CD14-positive monocyte (primary cell): ENCODE data around the gene CREB3L1. TPM values are rescaled to one million over a fixed set of nuclear protein-coding genes. Genes with fewer than 3 reads are reported as not detected.

Experiments used
- DNase-seq, 3 donors: peaks; one replicate each; pipeline ENCODE4 v3.0.0-alpha.2; 2011 to 2022
- H2AFZ ChIP-seq: 2 replicates; pipeline ENCODE4 v1.6.0; 2012; ENCODE audit warnings: mild to moderate bottlenecking, low read depth, low read length, inconsistent platforms; ENCODE audit not compliant: insufficient read depth, poor library complexity, severe bottlenecking
- H3K27ac ChIP-seq, 2 donors: 1 replicate in 1 of 2; 2 replicates in 1 of 2; pipeline ENCODE4 v1.5.1; 2012 to 2013; ENCODE audit warnings: low read length in 2 of 2, control low read depth in 1 of 2, inconsistent platforms in 1 of 2, low read depth in 1 of 2, mild to moderate bottlenecking in 1 of 2
- H3K27me3 ChIP-seq, 2 donors: one replicate each; pipeline versions ENCODE4 v1.6.0 to v1.6.1; 2011 to 2013; ENCODE audit warnings: low read length in 2 of 2; ENCODE audit not compliant: control insufficient read depth in 2 of 2, insufficient read depth in 2 of 2
- H3K36me3 ChIP-seq, 2 donors: replicated peaks in 1 of 2; 1 replicate in 1 of 2; 2 replicates in 1 of 2; pipeline versions ENCODE4 v1.5.1 to v1.6.1; 2012 to 2013; ENCODE audit warnings: low read length in 2 of 2, control low read depth in 1 of 2, inconsistent platforms in 1 of 2, mild to moderate bottlenecking in 1 of 2; ENCODE audit not compliant: insufficient read depth in 2 of 2, control insufficient read depth in 1 of 2
- H3K4me1 ChIP-seq, 2 donors: 1 replicate in 1 of 2; 2 replicates in 1 of 2; pipeline versions ENCODE4 v1.5.1 to v1.6.1; 2012 to 2013; ENCODE audit warnings: low read length in 2 of 2, control low read depth in 1 of 2, inconsistent platforms in 1 of 2, mild to moderate bottlenecking in 1 of 2, moderate library complexity in 1 of 2; ENCODE audit not compliant: insufficient read depth in 2 of 2, control insufficient read depth in 1 of 2
- H3K4me2 ChIP-seq: replicated peaks from 2 replicates; pipeline ENCODE3; 2012; ENCODE audit warnings: low read length, moderate library complexity, mild to moderate bottlenecking; ENCODE audit not compliant: poor library complexity, severe bottlenecking; ENCODE audit errors: extremely low read depth
- H3K4me3 ChIP-seq, 3 experiments: fragments of 200-600 bp in 1 of 3; sonication (generic) in 1 of 3; replicated peaks in 1 of 3; 1 replicate in 2 of 3; 2 replicates in 1 of 3; pipeline ENCODE4 v1.5.1; 2011 to 2013; ENCODE audit warnings: low read length in 3 of 3, mild to moderate bottlenecking in 3 of 3, control low read depth in 2 of 3, low read depth in 2 of 3, inconsistent platforms in 1 of 3, moderate library complexity in 1 of 3
- H3K79me2 ChIP-seq: 2 replicates; pipeline ENCODE4 v1.6.0; 2012; ENCODE audit warnings: mild to moderate bottlenecking, control low read depth, inconsistent platforms, low read length, moderate library complexity; ENCODE audit not compliant: insufficient read depth
- H3K9ac ChIP-seq: 2 replicates; pipeline ENCODE4 v1.6.0; 2017; ENCODE audit warnings: low read length, mild to moderate bottlenecking; ENCODE audit not compliant: insufficient read depth, poor library complexity, severe bottlenecking
- H3K9me3 ChIP-seq, 2 donors: replicated peaks in 1 of 2; 1 replicate in 1 of 2; 2 replicates in 1 of 2; pipeline versions ENCODE4 v1.5.1 to v1.6.1; 2012 to 2013; ENCODE audit warnings: low read length in 2 of 2, control low read depth in 1 of 2; ENCODE audit not compliant: control insufficient read depth in 1 of 2, insufficient read depth in 1 of 2
- H4K20me1 ChIP-seq: 2 replicates; pipeline ENCODE4 v1.6.0; 2012; ENCODE audit warnings: mild to moderate bottlenecking, low read length, control low read depth, moderate library complexity; ENCODE audit not compliant: insufficient read depth
- H3K27ac Mint-ChIP-seq, 7 donors: one replicate each; pipeline ENCODE4 v1.8.0; 2020; ENCODE audit warnings: mild to moderate bottlenecking in 7 of 7, mixed read lengths in 7 of 7, moderate library complexity in 6 of 7, inconsistent platforms in 2 of 7
- H3K27me3 Mint-ChIP-seq, 3 donors: one replicate each; pipeline ENCODE4 v1.8.0; 2021 to 2022; ENCODE audit warnings: low read depth in 3 of 3, mild to moderate bottlenecking in 3 of 3, mixed read lengths in 3 of 3, moderate library complexity in 3 of 3, inconsistent platforms in 1 of 3
- H3K36me3 Mint-ChIP-seq, 2 donors: one replicate each; pipeline ENCODE4 v1.8.0; 2020; ENCODE audit warnings: mixed read lengths in 2 of 2, inconsistent platforms in 1 of 2, mild to moderate bottlenecking in 1 of 2
- H3K4me1 Mint-ChIP-seq: one replicate; pipeline ENCODE4 v1.8.0; 2020; ENCODE audit warnings: mild to moderate bottlenecking, mixed read lengths
- H3K4me3 Mint-ChIP-seq, 2 donors: one replicate each; pipeline ENCODE4 v1.8.0; 2020; ENCODE audit warnings: mild to moderate bottlenecking in 2 of 2, mixed read lengths in 2 of 2, moderate library complexity in 1 of 2
- H3K9me3 Mint-ChIP-seq, 7 donors: one replicate each; pipeline ENCODE4 v1.8.0; 2020 to 2022; ENCODE audit warnings: mixed read lengths in 7 of 7, mild to moderate bottlenecking in 6 of 7, moderate library complexity in 6 of 7, inconsistent platforms in 2 of 7
- CTCF ChIP-seq: fragments of 200-600 bp; IDR thresholded peaks from one replicate; pipeline ENCODE4 v1.8.0; 2022; ENCODE audit warnings: antibody characterized with exemption, mild to moderate bottlenecking
- WGBS: methylation state at CpG from one replicate; pipeline ENCODE4 v1.1.5; 2013; ENCODE audit warnings: missing lambda C conversion rate; ENCODE audit not compliant: insufficient coverage; 5-methylcytosine and 5-hydroxymethylcytosine counted together
- intact Hi-C, 2 donors: fragments of 100-400 bp; cut with micrococcal nuclease; formaldehyde crosslinking; loops; one replicate each; pipeline versions ENCODE4 v1.15.0 to v1.15.1; 2023
- polyA plus RNA-seq, 3 donors: library from polyadenylated mRNA; depleted of rRNA in 1 of 3; unstranded in 2 of 3; stranded (reverse) in 1 of 3; fragments of 300-500 nt in 2 of 3; fragments of >200 nt in 1 of 3; fragmentation: Illumina TruSeq in 2 of 3; gene quantifications; 1 replicate in 2 of 3; 2 replicates in 1 of 3; pipeline ENCODE4 v1.2.3, GENCODE V29; 2012 to 2021

Gene CREB3L1
- polyA plus RNA-seq, 3 donors, result not detected

- Histone ChIP-seq H3K79me2 (no peaks in the 10 kb centered on the region), H3K9ac (no peak overlapping the region), H3K9me3 (peaks cover 0 to 7% of the 10 kb centered on the region in 2 donors), H3K27ac (no peak overlapping the region), H3K4me1 (peaks cover 81 to 88% of the 10 kb centered on the region in 2 donors), H3K36me3 (no peaks in the 10 kb centered on the region), H3K4me3 (peak overlapping the region in 1 of 3 experiments; percentile 64), H3K27me3 (peaks cover 14 to 46% of the 10 kb centered on the region in 2 donors), H4K20me1 (peaks cover 15% of the 10 kb centered on the region), H3K4me2 (no peak overlapping the region), H2AFZ (no peak overlapping the region)
- peaks cover 0 to 9% (median 4%) of the 10 kb centered on the region in 7 donors for H3K9me3 Mint-ChIP-seq
- peaks cover 7 to 18% of the 10 kb centered on the region in 2 donors for H3K36me3 Mint-ChIP-seq
- peak overlapping the region in 1 of 2 donors; percentile 87 for H3K4me3 Mint-ChIP-seq
- peaks cover 47 to 60% (median 51%) of the 10 kb centered on the region in 3 donors for H3K27me3 Mint-ChIP-seq
- 78% methylated on average over 1 of the region's 3 CpGs for WGBS
- H3K4me1 Mint-ChIP-seq, result peaks cover 80% of the 10 kb centered on the region
- intact Hi-C loops, result no loop called here
- DNase-seq, result no peak
- no peak overlapping the region for H3K27ac Mint-ChIP-seq
- TF ChIP-seq CTCF, result no peak
Observed at GRCh38 chr11:46334211-46334610, 56.7 kb downstream of the CREB3L1 start.

GRCh38 chr11:46335271-46335670, 57.8 kb downstream of the CREB3L1 start:
- intact Hi-C loops, result no loop called here
- Mint-ChIP-seq H3K36me3 (peaks cover 7 to 15% of the 10 kb centered on the region in 2 donors), H3K27ac (peak overlapping the region in 3 of 7 donors; percentile 18 to 80 (median 53)), H3K27me3 (peaks cover 38 to 50% (median 42%) of the 10 kb centered on the region in 3 donors), H3K4me3 (no peak overlapping the region), H3K4me1 (peaks cover 86% of the 10 kb centered on the region), H3K9me3 (peaks cover 0 to 9% (median 4%) of the 10 kb centered on the region in 7 donors)
- H3K9ac ChIP-seq, result no peak overlapping the region
- WGBS, result 80% methylated on average over 1 of the region's 6 CpGs
- no peak overlapping the region for H3K4me2 ChIP-seq
- TF ChIP-seq CTCF, result no peak
- peaks cover 89 to 94% of the 10 kb centered on the region in 2 donors for H3K4me1 ChIP-seq
- no peak overlapping the region for H2AFZ ChIP-seq
- DNase-seq, result no peak
- H3K9me3 ChIP-seq, result peaks cover 0 to 7% of the 10 kb centered on the region in 2 donors
- H3K27me3 ChIP-seq, result peaks cover 14 to 38% of the 10 kb centered on the region in 2 donors
- H4K20me1 ChIP-seq, result peaks cover 15% of the 10 kb centered on the region
- no peak overlapping the region for H3K27ac ChIP-seq
- no peaks in the 10 kb centered on the region for H3K36me3 ChIP-seq
- no peak overlapping the region for H3K4me3 ChIP-seq
- H3K79me2 ChIP-seq, result peaks cover 2% of the 10 kb centered on the region
